GM19468 (cell line): ENCODE results near the gene GRAP.

Experiments used
- ATAC-seq: cut with Tn5 transposase; IDR thresholded peaks from one replicate; pipeline ENCODE4 v1.9.1; 2021; ENCODE audit warnings: mild to moderate bottlenecking, moderate library complexity, moderate number of reproducible peaks; ENCODE audit not compliant: unreplicated experiment; ENCODE audit errors: extremely low read depth

The GRAP gene

GRCh38 chr17:19020016-19020415, 26.7 kb downstream of the GRAP start:
- ATAC-seq, result no peak

GRCh38 chr17:19019041-19019941, 27.5 kb downstream of the GRAP start:
- no peak for ATAC-seq

GRCh38 chr17:19018600-19018950, 28.2 kb downstream of the GRAP start:
- ATAC-seq, result no peak

GRCh38 chr17:19017804-19018599, 28.8 kb downstream of the GRAP start:
- ATAC-seq, result no peak

- ATAC-seq, result no peak
Observed at GRCh38 chr17:19017401-19017800, 29.4 kb downstream of the GRAP start.

- ATAC-seq, result no peak
Observed at GRCh38 chr17:19016881-19017280, 29.9 kb downstream of the GRAP start.

GRCh38 chr17:19016297-19016696, 30.5 kb downstream of the GRAP start:
- ATAC-seq, result no peak

- ATAC-seq, result no peak
Observed at GRCh38 chr17:19015428-19015827, 31.3 kb downstream of the GRAP start.

- no peak for ATAC-seq
Observed at GRCh38 chr17:19014628-19015215, 32.0 kb downstream of the GRAP start.

GRCh38 chr17:19013806-19014627, 32.7 kb downstream of the GRAP start:
- ATAC-seq, result no peak

- ATAC-seq, result no peak
Observed at GRCh38 chr17:19013226-19013625, 33.5 kb downstream of the GRAP start.

- ATAC-seq, result no peak
Observed at GRCh38 chr17:19012171-19013080, 34.3 kb downstream of the GRAP start.

GRCh38 chr17:19011581-19011980, 35.2 kb downstream of the GRAP start:
- no peak for ATAC-seq

- ATAC-seq, result no peak
Observed at GRCh38 chr17:19010729-19011505, 35.8 kb downstream of the GRAP start.

- ATAC-seq, result no peak
Observed at GRCh38 chr17:19009970-19010369, 36.8 kb downstream of the GRAP start.

- no peak for ATAC-seq
Observed at GRCh38 chr17:19006698-19007097, 40.1 kb downstream of the GRAP start.

- ATAC-seq, result no peak
Observed at GRCh38 chr17:19005789-19006430, 40.8 kb downstream of the GRAP start.
